PC-9 (cell line): ENCODE measurements around the gene LIN7B. TPM values are rescaled to one million over a fixed set of nuclear protein-coding genes. Genes with fewer than 3 reads are reported as not detected.

Experiments
- BruUV-seq: library from RNA; stranded (reverse); fragments of 400-500 nt; replicated peaks from 2 replicates; lab custom pipeline; 2021; lab: Mats Ljungman, UMichigan
- CTCF ChIA-PET: fragments of 300-600 bp; sonication (Branson Sonifier 250); formaldehyde crosslinking; loops from one replicate; lab custom pipeline; 2022; ENCODE audit warnings: antibody characterized with exemption; lab: Charles Lee
- POLR2A ChIA-PET: fragments of 300-600 bp; sonication (Branson Sonifier 250); formaldehyde crosslinking; loops from one replicate; lab custom pipeline; 2022; ENCODE audit warnings: antibody characterized with exemption; ENCODE audit not compliant: unreplicated experiment; lab: Charles Lee
- DNase-seq, 2 experiments: peaks; one replicate each; pipeline versions ENCODE4 v3.0.0 to v3.0.0-alpha.2; 2015 to 2022; ENCODE audit warnings: mixed read lengths in 1 of 2
- H2AFZ ChIP-seq: fragments of 200-600 bp; sonication (generic); 2 replicates; pipeline ENCODE4 v1.8.1; 2017; ENCODE audit warnings: antibody characterized with exemption
- H3F3A ChIP-seq: fragments of 200-600 bp; sonication (generic); 2 replicates; pipeline ENCODE4 v1.8.1; 2017; ENCODE audit warnings: antibody characterized with exemption, mild to moderate bottlenecking, low read depth; ENCODE audit not compliant: insufficient read depth
- H3K27ac ChIP-seq: fragments of 200-600 bp; sonication (generic); 2 replicates; pipeline ENCODE4 v1.6.1; 2016; ENCODE audit warnings: mixed run types
- H3K27me3 ChIP-seq: fragments of 200-600 bp; sonication (generic); 2 replicates; pipeline ENCODE4 v1.6.1; 2016; ENCODE audit warnings: low read depth, mixed run types; ENCODE audit not compliant: insufficient read depth
- H3K36me3 ChIP-seq: fragments of 200-600 bp; sonication (generic); 2 replicates; pipeline ENCODE4 v1.6.1; 2016; ENCODE audit warnings: low read depth, mixed run types
- H3K4me1 ChIP-seq: fragments of 200-600 bp; sonication (generic); replicated peaks from 2 replicates; pipeline ENCODE4 v1.6.1; 2016; ENCODE audit warnings: mixed run types; ENCODE audit not compliant: insufficient read depth
- H3K4me2 ChIP-seq: fragments of 200-600 bp; sonication (generic); 2 replicates; pipeline ENCODE4 v1.6.1; 2017; ENCODE audit warnings: mixed run types
- H3K4me3 ChIP-seq: fragments of 200-600 bp; sonication (generic); 2 replicates; pipeline ENCODE4 v1.6.1; 2016; ENCODE audit warnings: mixed run types
- H3K79me2 ChIP-seq: fragments of 200-600 bp; sonication (generic); 2 replicates; pipeline ENCODE4 v1.6.1; 2017; ENCODE audit warnings: low read depth, mixed run types
- H3K9me2 ChIP-seq: fragments of 200-600 bp; sonication (generic); 2 replicates; pipeline ENCODE4 v1.8.1; 2017; ENCODE audit warnings: mild to moderate bottlenecking; ENCODE audit not compliant: insufficient read depth
- H3K9me3 ChIP-seq: fragments of 200-600 bp; sonication (generic); 2 replicates; pipeline ENCODE4 v1.8.1; 2016; ENCODE audit warnings: low read depth; ENCODE audit not compliant: insufficient read depth
- H4K20me1 ChIP-seq: fragments of 200-600 bp; sonication (generic); 2 replicates; pipeline ENCODE4 v1.8.1; 2017; ENCODE audit not compliant: insufficient read depth
- CTCF ChIP-seq: fragments of 200-600 bp; sonication (generic); conservative IDR thresholded peaks from 2 replicates; pipeline ENCODE4 v1.6.1; 2017; ENCODE audit warnings: mixed run types, antibody characterized with exemption, mild to moderate bottlenecking, moderate library complexity
- EZH2 ChIP-seq: fragments of 200-600 bp; sonication (generic); IDR thresholded peaks from 2 replicates; pipeline ENCODE4 v1.8.0; 2017; ENCODE audit warnings: antibody characterized with exemption, low read depth
- intact Hi-C: fragments of 100-400 bp; cut with micrococcal nuclease; formaldehyde crosslinking; loops from one replicate; pipeline ENCODE4 v1.10.0; 2022; ENCODE audit not compliant: unreplicated experiment
- total RNA-seq: library from RNA; stranded (reverse); gene quantifications from 2 replicates; pipeline ENCODE4 v1.2.3, GENCODE V29; 2021

Gene LIN7B
- total RNA-seq, 1 experiment from 2014 or later: 7.0 TPM

GRCh38 chr19:49084206-49085019 lies 29.8 kb upstream of the LIN7B start:
- Histone ChIP-seq H2AFZ (peak overlapping the region; percentile 90), H3K9me3 (no peaks in the 10 kb centered on the region), H4K20me1 (peaks cover 38% of the 10 kb centered on the region), H3K9me2 (no peaks in the 10 kb centered on the region), H3K36me3 (peaks cover 16% of the 10 kb centered on the region), H3K4me3 (peak overlapping the region; percentile 77), H3K27me3 (no peaks in the 10 kb centered on the region), H3K4me1 (peaks cover 15% of the 10 kb centered on the region), H3K79me2 (peaks cover 42% of the 10 kb centered on the region), H3F3A (peaks cover 12% of the 10 kb centered on the region; the same call in 1 of the 2 replicates), H3K27ac (0 out of 2 replicates have a peak overlapping the region, but pooled peaks have one; percentile 14), H3K4me2 (peak overlapping the region; percentile 78)
- ChIA-PET POLR2A (no interaction called here), CTCF (no interaction called here)
- TF ChIP-seq CTCF (no peak), EZH2 (no peak)
- DNase-seq: no peak
- TSS peak; percentile 96 for BruUV-seq
- intact Hi-C loops: no loop called here

GRCh38 chr19:49085020-49085867 lies 28.9 kb upstream of the LIN7B start, which contains the start of gene SNRNP70:
Gene SNRNP70 (plus strand): TSS chr19:49085451. CDS start chr19:49086415, 964 bp downstream.
- no TSS peak for BruUV-seq
- ChIA-PET CTCF (no interaction called here), POLR2A (no interaction called here)

More at GRCh38 chr19:49085020-49085867, 28.9 kb upstream of the LIN7B start, which contains the start of gene SNRNP70:
- Histone ChIP-seq H3K27me3 (no peaks in the 10 kb centered on the region), H3K4me3 (peak within 1 kb of the TSS; percentile 77), H4K20me1 (peaks cover 47% of the 10 kb centered on the region), H3K9me2 (no peaks in the 10 kb centered on the region), H3K4me2 (peak within 1 kb of the TSS; percentile 100), H3K27ac (peak within 1 kb of the TSS; percentile 41), H3K79me2 (peaks cover 50% of the 10 kb centered on the region), H3K9me3 (no peaks in the 10 kb centered on the region), H2AFZ (peak within 1 kb of the TSS; percentile 90), H3K36me3 (peaks cover 25% of the 10 kb centered on the region), H3F3A (peaks cover 14% of the 10 kb centered on the region; the same call in 1 of the 2 replicates), H3K4me1 (peaks cover 15% of the 10 kb centered on the region)
- intact Hi-C loops: no loop called here
- TF ChIP-seq EZH2: no peak
- TF ChIP-seq CTCF: 0 out of 2 replicates have a peak, but pooled peaks have one; percentile 27
- DNase-seq: peak; percentile 97 to 100
